ENCODE measurements around the gene DDX25.

Gene DDX25

DNA sequence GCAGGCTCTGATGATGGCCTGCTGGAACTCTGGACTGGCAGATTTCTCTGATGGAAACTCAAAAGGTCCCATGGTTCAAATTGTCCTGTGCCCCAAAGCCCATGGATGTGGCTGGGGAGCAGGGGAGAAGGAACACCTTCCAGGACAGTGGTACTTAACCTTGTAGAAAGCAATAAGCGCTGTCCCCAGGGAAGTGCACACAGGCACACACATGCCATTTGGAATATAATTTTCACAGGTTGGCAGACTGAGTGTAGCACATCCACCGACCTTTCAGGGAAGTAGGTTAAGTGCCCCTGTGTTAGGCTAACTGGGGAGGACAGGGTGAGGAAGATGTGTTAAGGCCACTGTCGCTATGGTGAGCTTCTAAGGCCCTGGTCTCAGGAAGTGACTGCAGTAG lies 17.8 kb downstream of the DDX25 start:
- POLR2A ChIA-PET, result no interaction called here
- DNase-seq (ENCODE audit: extremely low spot score), result no peak
- CTCF ChIA-PET, result interaction anchor here (1.2 to 5.5 kb wide), 9 partner anchors 10 to 558 kb away, joined by 3 to 69 read pairs (median 5); partner anchors contain the start of gene PUS3
- TF ChIP-seq, protein P1, sequence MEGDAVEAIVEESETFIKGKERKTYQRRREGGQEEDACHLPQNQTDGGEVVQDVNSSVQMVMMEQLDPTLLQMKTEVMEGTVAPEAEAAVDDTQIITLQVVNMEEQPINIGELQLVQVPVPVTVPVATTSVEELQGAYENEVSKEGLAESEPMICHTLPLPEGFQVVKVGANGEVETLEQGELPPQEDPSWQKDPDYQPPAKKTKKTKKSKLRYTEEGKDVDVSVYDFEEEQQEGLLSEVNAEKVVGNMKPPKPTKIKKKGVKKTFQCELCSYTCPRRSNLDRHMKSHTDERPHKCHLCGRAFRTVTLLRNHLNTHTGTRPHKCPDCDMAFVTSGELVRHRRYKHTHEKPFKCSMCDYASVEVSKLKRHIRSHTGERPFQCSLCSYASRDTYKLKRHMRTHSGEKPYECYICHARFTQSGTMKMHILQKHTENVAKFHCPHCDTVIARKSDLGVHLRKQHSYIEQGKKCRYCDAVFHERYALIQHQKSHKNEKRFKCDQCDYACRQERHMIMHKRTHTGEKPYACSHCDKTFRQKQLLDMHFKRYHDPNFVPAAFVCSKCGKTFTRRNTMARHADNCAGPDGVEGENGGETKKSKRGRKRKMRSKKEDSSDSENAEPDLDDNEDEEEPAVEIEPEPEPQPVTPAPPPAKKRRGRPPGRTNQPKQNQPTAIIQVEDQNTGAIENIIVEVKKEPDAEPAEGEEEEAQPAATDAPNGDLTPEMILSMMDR (IDR thresholded peaks at IDR 0.05; ENCODE audit: control extremely low read depth, extremely low read depth, low read depth, missing control alignments), result no peak

DNA sequence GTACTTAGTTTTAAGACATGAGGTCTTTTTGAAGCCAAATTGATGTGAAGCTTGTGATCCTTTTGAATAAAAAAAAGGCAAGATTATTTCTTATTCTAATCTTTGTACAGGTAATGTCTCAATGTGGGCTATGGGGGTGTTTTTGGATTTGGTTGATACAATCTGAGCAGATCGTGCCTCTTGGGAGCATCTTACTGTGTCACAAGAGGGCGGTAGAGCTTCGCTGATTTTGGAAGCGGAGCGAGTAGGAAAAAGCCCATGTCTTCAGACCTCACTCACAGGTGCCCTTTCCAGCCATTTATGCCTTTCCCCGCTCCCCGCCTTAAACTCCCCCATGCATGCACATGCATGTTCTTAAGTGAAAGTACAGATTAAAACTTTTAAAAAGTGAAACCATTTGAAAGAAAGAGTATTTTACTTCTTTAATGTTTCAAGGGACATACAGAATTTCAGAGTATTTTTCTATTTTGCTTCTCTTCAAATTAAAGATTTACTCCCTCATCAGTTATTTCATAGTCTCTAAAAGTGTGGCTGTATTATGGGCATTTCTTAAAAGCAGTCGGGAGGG lies 18.8 kb downstream of the DDX25 start:
- CTCF ChIA-PET, result interaction anchor here (1.0 to 5.5 kb wide), 13 partner anchors 9 to 557 kb away, joined by 3 to 69 read pairs (median 4); no protein-coding TSS in a partner anchor
- TF ChIP-seq, protein P1 (IDR thresholded peaks at IDR 0.05; ENCODE audit: control extremely low read depth, extremely low read depth, low read depth, missing control alignments), result peak; percentile 84
- DNase-seq (ENCODE audit: extremely low spot score), result peak; percentile 73
- POLR2A ChIA-PET, result no interaction called here

DNA sequence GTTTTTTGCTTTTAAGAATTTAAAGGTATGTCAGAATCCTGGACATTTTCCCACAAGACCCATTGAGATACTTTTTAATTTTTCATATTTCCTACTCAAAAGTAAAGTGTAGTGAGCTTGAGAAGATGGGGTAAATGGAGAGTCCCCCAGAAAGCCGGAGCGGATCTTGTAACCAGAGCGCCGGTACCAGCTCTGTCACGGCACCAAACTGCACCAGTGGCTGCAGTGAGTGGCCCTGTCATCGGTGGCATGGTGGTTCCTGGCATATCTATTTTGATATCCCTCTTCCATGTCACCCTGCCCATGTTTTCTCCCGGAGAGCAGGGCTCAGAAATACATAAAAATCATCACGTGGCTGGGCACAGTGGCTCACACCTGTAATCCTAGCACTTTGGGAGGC lies 19.3 kb downstream of the DDX25 start:
- ChIA-PET CTCF (interaction anchor here (1.0 to 5.5 kb wide), 12 partner anchors 10 to 557 kb away, joined by 3 to 69 read pairs (median 4); no protein-coding TSS in a partner anchor), POLR2A (no interaction called here)
- DNase-seq (ENCODE audit: extremely low spot score), result no peak
- TF ChIP-seq, protein P1 (IDR thresholded peaks at IDR 0.05; ENCODE audit: control extremely low read depth, extremely low read depth, low read depth, missing control alignments), result no peak

DNA sequence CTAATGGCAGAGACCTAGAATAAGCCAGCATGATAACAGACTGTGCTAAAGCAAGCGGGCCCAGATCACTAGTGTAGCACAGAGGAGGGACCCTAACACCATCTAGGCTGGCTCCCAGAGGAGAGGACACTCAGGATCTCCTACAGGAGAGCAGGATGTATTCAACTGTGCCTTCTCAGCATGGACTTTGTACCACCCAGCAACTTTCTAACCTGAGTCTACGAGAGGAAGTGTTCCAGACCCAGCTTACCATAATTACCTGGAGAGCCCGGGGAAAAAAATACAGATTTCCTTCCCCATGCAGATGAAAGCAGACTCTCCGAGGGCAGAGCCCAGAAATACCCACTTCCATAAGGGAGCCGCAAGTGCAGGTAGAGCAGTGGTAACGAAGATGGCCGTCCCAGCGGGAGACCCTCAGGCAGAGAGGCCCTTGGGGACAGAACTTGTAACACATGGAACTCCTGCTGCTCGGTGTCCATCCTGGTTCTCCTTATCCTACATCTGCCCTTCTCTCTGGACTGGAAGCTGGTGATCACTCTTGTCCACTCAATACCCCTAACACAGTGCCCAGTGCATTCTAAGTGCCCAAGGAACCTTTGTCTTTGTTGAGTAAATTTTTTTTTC lies 20.2 kb downstream of the DDX25 start:
- CTCF ChIA-PET, result interaction anchor here (1.0 to 5.5 kb wide), 7 partner anchors 10 to 556 kb away, joined by 3 to 69 read pairs (median 4); no protein-coding TSS in a partner anchor
- TF ChIP-seq, protein P1 (IDR thresholded peaks at IDR 0.05; ENCODE audit: control extremely low read depth, extremely low read depth, low read depth, missing control alignments), result no peak
- POLR2A ChIA-PET, result no interaction called here
- no peak for DNase-seq (ENCODE audit: extremely low spot score)

DNA sequence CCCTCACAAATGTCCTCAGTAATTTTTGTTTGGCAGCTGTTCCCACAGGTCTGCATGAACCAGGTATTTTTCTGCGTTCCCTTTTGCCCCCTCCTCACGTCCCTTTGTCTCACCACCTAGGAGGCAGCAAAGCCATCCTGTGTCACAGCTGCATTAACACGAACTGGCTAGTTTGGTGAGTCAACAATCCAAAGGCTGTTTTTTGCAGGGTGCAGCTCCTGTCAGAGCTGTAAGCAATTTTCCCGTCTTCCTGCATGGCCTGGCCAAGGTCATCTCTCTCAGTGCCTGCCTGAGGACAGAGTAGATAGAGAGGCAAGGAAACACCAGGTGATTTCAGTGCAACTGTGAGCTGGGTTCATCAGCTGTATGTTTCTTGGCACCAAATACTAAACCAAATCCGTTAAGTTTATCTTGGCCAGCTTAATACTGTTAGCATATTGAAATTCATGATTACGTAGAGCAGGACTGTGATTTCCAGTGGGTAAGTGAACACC lies 21.0 kb downstream of the DDX25 start:
- ChIA-PET POLR2A (no interaction called here), CTCF (interaction anchor here (1.0 to 5.5 kb wide), 6 partner anchors 8 to 555 kb away, joined by 3 to 69 read pairs (median 4); no protein-coding TSS in a partner anchor)
- TF ChIP-seq, protein P1 (IDR thresholded peaks at IDR 0.05; ENCODE audit: control extremely low read depth, extremely low read depth, low read depth, missing control alignments), result no peak
- no peak for DNase-seq (ENCODE audit: extremely low spot score)

DNA sequence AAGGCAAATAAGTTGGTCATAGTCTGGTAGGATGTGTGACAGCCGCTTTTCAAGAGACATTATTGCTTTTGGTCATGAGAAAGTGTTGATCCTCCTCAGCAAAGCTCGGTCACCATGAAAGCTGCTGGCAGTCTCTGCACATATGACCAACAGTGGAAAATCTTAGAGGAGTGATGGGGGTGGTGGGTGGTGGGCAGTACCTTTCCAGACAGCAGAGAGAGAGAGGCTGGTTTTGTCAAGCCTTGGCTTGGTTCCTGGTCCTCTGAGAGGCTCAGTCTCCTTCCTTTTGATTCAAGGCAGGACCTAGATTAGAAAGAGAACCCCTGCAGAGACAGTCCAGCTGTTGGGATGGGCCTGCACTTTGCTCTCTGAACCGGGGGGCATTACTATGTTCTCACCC lies 21.5 kb downstream of the DDX25 start:
- POLR2A ChIA-PET, result no interaction called here
- CTCF ChIA-PET, result interaction anchor here (1.0 to 5.5 kb wide), 6 partner anchors 9 to 555 kb away, joined by 3 to 69 read pairs (median 4); no protein-coding TSS in a partner anchor

More for the DNA sequence above, 21.5 kb downstream of the DDX25 start:
- TF ChIP-seq, protein P1 (IDR thresholded peaks at IDR 0.05; ENCODE audit: control extremely low read depth, extremely low read depth, low read depth, missing control alignments), result no peak
- no peak for DNase-seq (ENCODE audit: extremely low spot score)
